GM18867 (cell line): ENCODE measurements around the gene CCDC6.
A peak's percentile ranks its signal among the peaks of the same experiment; 100 is the strongest.

Experiments used
- ATAC-seq: cut with Tn5 transposase; IDR thresholded peaks from one replicate; pipeline ENCODE4 v1.9.1; 2021; ENCODE audit warnings: mild to moderate bottlenecking, moderate library complexity; ENCODE audit not compliant: unreplicated experiment

The CCDC6 gene

DNA sequence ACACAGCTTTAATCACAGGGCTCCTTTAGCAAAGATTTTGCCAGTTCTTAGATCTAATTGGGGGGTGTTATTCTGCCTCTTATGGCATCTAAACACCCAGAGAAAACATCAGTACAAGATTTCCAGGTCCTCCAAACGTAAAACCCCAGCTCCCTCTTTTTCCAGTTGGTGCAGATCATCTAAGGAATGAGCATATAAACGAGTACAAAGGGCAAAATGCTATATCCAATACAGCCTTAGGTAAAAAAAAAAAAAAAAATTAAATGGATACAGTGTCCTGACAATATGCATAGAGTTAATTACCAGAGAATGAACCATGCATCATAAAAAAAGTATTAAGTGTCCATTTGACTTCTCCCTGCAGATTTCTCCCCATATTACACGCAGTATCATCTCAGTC, 50.3 kb downstream of the CCDC6 start:
- ATAC-seq, result no peak

- no peak for ATAC-seq
These were observed 51.8 kb downstream of the CCDC6 start for GRCh38 chr10:59854571-59854970.

DNA sequence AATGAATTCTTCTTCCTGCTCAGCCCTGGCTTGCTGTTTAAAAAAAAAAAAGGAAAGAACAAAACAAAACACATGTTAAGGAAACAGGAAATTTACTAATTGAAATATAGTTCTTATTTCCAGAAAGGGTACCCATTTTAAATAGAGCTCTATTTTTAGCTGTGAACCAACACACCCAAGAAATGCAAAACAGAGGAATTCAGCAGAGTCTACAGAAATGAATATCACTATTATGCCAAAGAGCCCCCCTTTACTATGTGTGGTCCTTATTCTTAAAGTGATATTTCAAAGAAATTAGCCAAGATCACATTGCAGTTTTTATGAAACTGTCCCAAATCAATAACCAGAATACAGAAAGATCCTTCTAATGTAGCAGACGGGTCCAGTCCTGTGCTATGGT, 53.7 kb downstream of the CCDC6 start:
- ATAC-seq, result peak; percentile 62

- no peak for ATAC-seq
These were observed 54.5 kb downstream of the CCDC6 start for GRCh38 chr10:59851864-59852263.

- ATAC-seq, result no peak
These were observed 58.5 kb downstream of the CCDC6 start for GRCh38 chr10:59847888-59848287.

DNA sequence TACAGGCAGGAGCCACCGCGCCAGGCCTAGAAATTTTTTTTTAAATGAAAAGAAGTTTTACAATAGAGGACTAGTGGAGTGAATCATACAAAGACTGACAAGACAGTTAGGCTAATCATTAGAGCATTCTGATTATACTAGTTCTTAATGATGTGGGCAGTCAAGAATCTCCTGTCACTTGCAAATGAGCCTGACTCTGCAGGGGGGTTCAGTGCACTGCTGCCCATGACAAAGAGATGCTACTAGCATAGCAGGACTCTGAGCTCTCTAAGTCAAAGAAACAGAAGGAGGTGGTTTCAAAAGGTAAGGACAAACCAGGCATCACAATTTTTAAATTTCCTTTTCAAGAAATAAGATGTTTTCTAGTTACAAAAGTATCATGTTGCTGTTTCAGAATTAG, 59.0 kb downstream of the CCDC6 start:
- peak; percentile 61 for ATAC-seq

GRCh38 chr10:59844436-59844835, 61.9 kb downstream of the CCDC6 start:
- ATAC-seq, result no peak

- ATAC-seq, result no peak
These were observed 62.6 kb downstream of the CCDC6 start for GRCh38 chr10:59843748-59844147.

DNA sequence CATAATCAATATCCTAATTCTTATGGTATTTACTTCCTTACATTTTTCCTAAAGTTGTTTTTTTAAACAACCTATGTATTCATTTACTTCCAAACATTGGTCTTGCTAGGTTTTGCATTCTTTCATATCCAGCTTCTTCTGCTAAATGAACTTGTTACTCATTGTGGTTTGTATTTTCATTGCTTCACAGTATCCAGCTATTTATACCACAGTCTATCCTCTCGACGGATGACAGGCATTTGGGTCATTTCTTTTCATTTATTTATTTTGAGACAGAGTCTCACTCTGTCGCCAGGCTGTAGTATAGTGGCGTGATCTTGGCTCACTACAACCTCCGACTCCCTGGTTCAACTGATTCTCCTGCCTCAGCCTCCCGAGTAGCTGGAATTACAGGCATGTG, 66.8 kb downstream of the CCDC6 start:
- ATAC-seq, result no peak

GRCh38 chr10:59838085-59838789, 68.1 kb downstream of the CCDC6 start:
- ATAC-seq, result no peak

DNA sequence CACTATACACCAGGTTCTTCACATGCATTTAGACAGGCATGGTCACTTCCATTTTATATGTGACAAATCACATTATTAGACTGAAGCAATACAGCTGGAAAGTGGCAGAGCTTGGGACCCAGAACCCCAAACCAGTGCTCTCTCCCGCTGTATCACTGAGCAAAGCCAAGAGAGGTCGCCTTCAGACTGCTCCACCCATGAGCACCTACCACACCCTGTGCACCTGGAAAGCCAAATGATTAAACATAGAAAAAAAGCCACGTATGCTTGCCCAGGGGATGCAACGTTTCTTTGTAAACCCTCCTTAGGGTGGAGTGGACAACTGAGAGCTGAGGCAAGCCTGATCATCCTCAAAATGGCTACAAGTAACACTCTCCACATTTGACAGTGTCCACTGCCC, 72.5 kb downstream of the CCDC6 start:
- ATAC-seq, result no peak

DNA sequence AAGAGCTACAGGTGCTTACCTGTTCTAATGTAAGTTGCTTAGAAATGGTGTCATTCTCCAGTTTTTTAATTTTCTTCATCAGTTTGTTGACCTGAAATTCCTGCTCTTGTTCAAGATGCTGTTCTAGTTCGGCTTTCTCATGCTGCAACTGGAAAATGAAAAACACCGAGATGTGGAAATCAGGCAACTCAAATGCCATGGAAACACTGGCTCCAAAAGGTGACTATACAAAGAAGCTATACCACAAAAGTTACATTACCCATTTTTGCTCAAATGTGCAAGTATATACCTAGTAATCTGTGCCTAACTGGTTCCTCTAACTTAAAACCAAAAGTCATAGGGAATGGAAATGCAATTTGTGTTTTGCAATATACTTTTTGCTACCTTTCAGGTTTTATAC, 73.8 kb downstream of the CCDC6 start:
- no peak for ATAC-seq

- no peak for ATAC-seq
These were observed 74.5 kb downstream of the CCDC6 start for GRCh38 chr10:59831658-59832503.

- no peak for ATAC-seq
These were observed 75.6 kb downstream of the CCDC6 start for GRCh38 chr10:59830601-59831259.

DNA sequence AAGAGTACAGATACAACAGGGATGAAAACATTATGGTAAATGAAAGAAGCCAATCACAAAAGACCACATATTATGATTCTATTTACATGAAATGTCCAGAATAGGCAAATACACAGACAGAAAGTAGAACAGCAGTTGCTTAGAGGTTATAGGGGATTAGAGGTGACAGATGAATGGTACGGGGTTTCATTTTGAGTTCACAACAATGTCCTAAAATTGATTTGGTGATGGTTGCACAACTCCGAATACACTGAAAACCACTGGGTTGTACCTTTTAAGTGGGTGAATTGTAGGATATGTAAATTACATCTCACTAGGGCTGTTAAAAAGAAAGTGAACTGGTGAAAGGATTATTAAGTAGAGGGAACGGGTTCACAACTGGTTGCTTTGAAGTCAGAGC, 76.8 kb downstream of the CCDC6 start:
- peak; percentile 88 for ATAC-seq

DNA sequence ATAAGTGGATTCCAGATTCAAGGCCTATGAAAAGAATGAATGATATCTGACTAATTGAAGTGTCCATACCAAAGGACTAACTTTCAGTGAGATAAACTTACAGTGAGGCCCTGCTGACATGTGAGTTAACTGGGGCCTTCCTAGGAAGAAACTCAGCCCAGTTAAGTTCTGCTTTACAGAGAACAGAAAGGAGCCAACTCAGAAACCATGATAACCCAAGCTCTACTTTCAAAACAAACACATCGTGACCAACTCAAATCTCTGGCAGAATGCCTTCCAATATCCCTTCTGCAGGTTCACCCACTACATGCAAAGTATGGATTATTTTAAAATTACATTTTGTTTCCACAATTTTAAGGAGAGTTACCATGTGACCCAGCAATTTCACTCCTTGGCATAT, 77.3 kb downstream of the CCDC6 start:
- ATAC-seq, result peak; percentile 46

DNA sequence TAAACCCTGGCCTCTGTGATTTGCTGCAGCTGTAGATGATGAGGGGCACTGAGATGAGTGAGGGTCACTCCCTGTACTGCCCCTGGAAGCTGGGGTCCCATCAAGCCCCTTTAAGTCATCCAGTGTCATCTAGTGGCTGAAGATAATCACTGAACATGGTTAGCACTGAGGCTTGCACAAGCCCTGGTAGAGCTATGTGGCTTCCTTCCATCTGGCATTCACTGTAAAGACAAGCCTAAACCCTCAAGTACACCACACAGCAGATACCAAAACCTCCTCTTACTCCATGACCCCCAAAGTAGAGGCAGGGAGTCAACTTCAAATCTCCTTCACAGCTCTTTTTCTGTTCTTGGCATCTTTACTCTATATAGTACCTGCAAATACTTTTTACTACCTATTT, 80.4 kb downstream of the CCDC6 start:
- no peak for ATAC-seq

DNA sequence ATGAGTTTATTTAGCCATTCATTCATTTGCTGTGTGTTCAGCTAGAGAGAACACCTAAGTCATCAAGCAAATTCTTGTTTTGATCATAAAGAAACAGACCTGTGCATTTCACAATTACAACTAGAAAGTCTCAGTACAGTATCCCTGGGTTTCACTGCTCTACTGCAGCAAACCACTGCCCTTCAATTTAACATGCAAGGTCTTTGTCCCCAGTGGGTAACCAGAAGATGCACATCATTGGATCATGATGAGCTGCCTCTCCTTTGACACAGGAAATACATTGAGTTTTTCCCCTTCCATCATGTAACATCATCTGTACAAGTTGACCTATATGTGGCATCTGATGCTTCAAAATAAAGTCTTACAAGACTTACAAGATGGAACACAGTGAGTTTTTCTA, 82.6 kb downstream of the CCDC6 start:
- no peak for ATAC-seq

GRCh38 chr10:59823111-59823510, 83.2 kb downstream of the CCDC6 start:
- no peak for ATAC-seq

- ATAC-seq, result no peak
These were observed 85.9 kb downstream of the CCDC6 start for GRCh38 chr10:59820471-59820870.

- ATAC-seq, result no peak
These were observed 86.7 kb downstream of the CCDC6 start for GRCh38 chr10:59819683-59820082.

DNA sequence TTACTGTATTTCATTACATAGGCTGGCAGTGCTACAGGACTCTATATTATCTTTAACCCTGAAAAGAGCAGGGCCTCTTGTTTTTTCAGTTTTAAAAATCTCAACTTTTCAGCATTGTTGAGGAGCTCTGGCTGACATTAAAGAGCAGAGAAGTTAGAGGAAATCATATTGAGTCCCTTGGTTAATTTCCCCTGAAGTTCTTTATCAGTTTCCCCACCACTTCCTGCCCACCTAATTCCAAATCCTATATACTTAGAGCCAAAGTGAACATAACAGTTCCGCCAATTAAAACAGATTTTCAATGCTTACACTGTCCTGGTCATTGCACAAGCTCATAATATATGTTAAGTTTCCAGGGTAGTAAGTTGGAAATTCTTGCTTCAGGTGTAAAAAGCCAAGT, 87.1 kb downstream of the CCDC6 start:
- ATAC-seq, result no peak
